Bronchial epithelial cell (primary cell): ENCODE measurements around the gene WDR76. TPM values are rescaled to one million over a fixed set of nuclear protein-coding genes. Genes with fewer than 3 reads are reported as not detected.
"Not testable (repeated sequence)": the region's sequence is repeated elsewhere in the genome, so short reads cannot be mapped to it uniquely, and the experiment has no call there.

Experiments used
- DNase-seq: peaks from one replicate; pipeline ENCODE4 v3.0.0-alpha.2; 2010; ENCODE audit warnings: low read depth
- FAIRE-seq: peaks from 2 replicates; lab custom pipeline; 2011; peaks lifted over from hg19 to GRCh38; lab: Jason Lieb, UNC
- H3K27me3 ChIP-seq: 2 replicates; pipeline ENCODE4 v1.5.1; 2011; ENCODE audit warnings: low read length; ENCODE audit not compliant: control insufficient read depth, insufficient read depth
- H3K36me3 ChIP-seq: 2 replicates; pipeline ENCODE4 v1.5.1; 2011; ENCODE audit warnings: low read length; ENCODE audit not compliant: control insufficient read depth, insufficient read depth
- H3K4me3 ChIP-seq: 2 replicates; pipeline ENCODE4 v1.5.1; 2011; ENCODE audit warnings: mild to moderate bottlenecking, low read depth, low read length, control low read depth
- CTCF ChIP-seq: IDR thresholded peaks from 2 replicates; pipeline ENCODE4 v1.5.1; 2011; ENCODE audit warnings: mild to moderate bottlenecking, moderate library complexity, low read length, control low read depth, inconsistent platforms; ENCODE audit not compliant: insufficient read depth, severe bottlenecking
- total RNA-seq: library from RNA; depleted of rRNA; stranded (reverse); fragments of >200 nt; gene quantifications from 2 replicates; pipeline ENCODE4 v1.2.1, GENCODE V29; 2014

The WDR76 gene
- total RNA-seq, 1 donor from 2014 or later: 2.1 TPM

GRCh38 chr15:43854801-43855200, 28.0 kb downstream of the WDR76 start:
- no peaks in the 10 kb centered on the region for H3K36me3 ChIP-seq
- no peak for TF ChIP-seq CTCF
- no peak overlapping the region for H3K4me3 ChIP-seq
- DNase-seq (no peak), FAIRE-seq (no peak)
- no peaks in the 10 kb centered on the region for H3K27me3 ChIP-seq

GRCh38 chr15:43859546-43859945, 32.7 kb downstream of the WDR76 start:
- Histone ChIP-seq H3K4me3 (no peak overlapping the region), H3K36me3 (peaks cover 2% of the 10 kb centered on the region), H3K27me3 (no peaks in the 10 kb centered on the region)
- TF ChIP-seq CTCF: no peak
- FAIRE-seq (no peak), DNase-seq (no peak)

- FAIRE-seq, H3K27me3 ChIP-seq, DNase-seq, H3K36me3 ChIP-seq, H3K4me3 ChIP-seq: not testable (repeated sequence)
Observed at GRCh38 chr15:43866636-43867035, 39.8 kb downstream of the WDR76 start.

GRCh38 chr15:43867096-43867495, 40.3 kb downstream of the WDR76 start:
- DNase-seq (no peak), FAIRE-seq (no peak)
- peaks cover 2% of the 10 kb centered on the region for H3K36me3 ChIP-seq

GRCh38 chr15:43868406-43868805, 41.6 kb downstream of the WDR76 start:
- H3K4me3 ChIP-seq: no peak overlapping the region
- DNase-seq (no peak), FAIRE-seq (no peak)
- H3K27me3 ChIP-seq: no peaks in the 10 kb centered on the region
- TF ChIP-seq CTCF: no peak
- H3K36me3 ChIP-seq: peaks cover 2% of the 10 kb centered on the region

More at GRCh38 chr15:43867096-43867495, 40.3 kb downstream of the WDR76 start:
- Histone ChIP-seq H3K27me3 (no peaks in the 10 kb centered on the region), H3K4me3 (no peak overlapping the region)
- no peak for TF ChIP-seq CTCF

- no peak for TF ChIP-seq CTCF
- no peaks in the 10 kb centered on the region for H3K27me3 ChIP-seq
- DNase-seq (no peak), FAIRE-seq (no peak)
- no peaks in the 10 kb centered on the region for H3K36me3 ChIP-seq
- H3K4me3 ChIP-seq: no peak overlapping the region
Observed at GRCh38 chr15:43871835-43872234, 45.0 kb downstream of the WDR76 start.
